Measurements from ENCODE around the gene FLRT3. TPM values are rescaled to one million over a fixed set of nuclear protein-coding genes. Genes with fewer than 3 reads are reported as not detected.

FLRT3 gene
- total and polyA plus RNA-seq, 11 donors, result 0.04 to 6.9 (median 0.11) TPM; not detected in 1

GRCh38 chr20:14374196-14374595 is 36.8 kb upstream of the FLRT3 start:
- peaks cover 0 to 3% (median 0%) of the 10 kb centered on the region in 12 donors for H3K9me3 ChIP-seq
- no peaks in the 10 kb centered on the region for H3K27me3 ChIP-seq
- no peak for TF ChIP-seq POLR2A (IDR thresholded peaks at IDR 0.05)
- no peak for TF ChIP-seq CTCF (IDR thresholded peaks at IDR 0.05)
- no peak overlapping the region for H3K27ac ChIP-seq
- H3K36me3 ChIP-seq, result no peaks in the 10 kb centered on the region
- intact Hi-C loops (cut with DNase I), result no loop called here
- H3K4me1 ChIP-seq, result no peaks in the 10 kb centered on the region
- DNase-seq, result no peak
- H3K4me3 ChIP-seq, result no peak overlapping the region
- ATAC-seq, result no peak
- WGBS, 4 donors, result 43 to 59% (median 49%) methylated on average over 3 of the region's 3 CpGs

- H3K4me3 ChIP-seq, result no peak overlapping the region
- H3K36me3 ChIP-seq, result no peaks in the 10 kb centered on the region
- intact Hi-C loops (cut with DNase I), result no loop called here
- TF ChIP-seq POLR2A (IDR thresholded peaks at IDR 0.05), result no peak
- TF ChIP-seq CTCF (IDR thresholded peaks at IDR 0.05), result no peak
- 81 to 91% (median 88%) methylated on average over 3 of the region's 3 CpGs for WGBS, 4 donors
- no peak overlapping the region for H3K27ac ChIP-seq
- H3K4me1 ChIP-seq, result no peaks in the 10 kb centered on the region
- no peak for DNase-seq
- ATAC-seq, result no peak
- peaks cover 0 to 26% (median 0%) of the 10 kb centered on the region in 12 donors for H3K9me3 ChIP-seq
- no peaks in the 10 kb centered on the region for H3K27me3 ChIP-seq
These were observed 24.3 kb upstream of the FLRT3 start for GRCh38 chr20:14361509-14362345.

GRCh38 chr20:14360416-14360815 is 23.0 kb upstream of the FLRT3 start:
- DNase-seq (no peak), ATAC-seq (no peak)
- Histone ChIP-seq H3K27me3 (no peaks in the 10 kb centered on the region), H3K4me1 (no peaks in the 10 kb centered on the region), H3K9me3 (peaks cover 0 to 13% (median 0%) of the 10 kb centered on the region in 12 donors), H3K36me3 (no peaks in the 10 kb centered on the region), H3K27ac (no peak overlapping the region), H3K4me3 (no peak overlapping the region)
- TF ChIP-seq CTCF (IDR thresholded peaks at IDR 0.05) (no peak), POLR2A (IDR thresholded peaks at IDR 0.05) (no peak)
- intact Hi-C loops (cut with DNase I), result no loop called here

- H3K27me3 ChIP-seq, result no peaks in the 10 kb centered on the region
- H3K4me1 ChIP-seq, result no peaks in the 10 kb centered on the region
- intact Hi-C loops (cut with DNase I), result no loop called here
- ATAC-seq (no peak), DNase-seq (no peak)
- WGBS, 4 donors, result 10 to 39% (median 27%) methylated on average over 1 of the region's 1 CpG
- no peaks in the 10 kb centered on the region for H3K36me3 ChIP-seq
- H3K9me3 ChIP-seq, result peaks cover 0 to 5% (median 0%) of the 10 kb centered on the region in 12 donors
- no peak overlapping the region for H3K4me3 ChIP-seq
- TF ChIP-seq POLR2A (IDR thresholded peaks at IDR 0.05), result no peak
- no peak for TF ChIP-seq CTCF (IDR thresholded peaks at IDR 0.05)
- no peak overlapping the region for H3K27ac ChIP-seq
These were observed 18.4 kb upstream of the FLRT3 start for GRCh38 chr20:14355791-14356190.
